Measurements from ENCODE around the gene LRRC10B. TPM values are rescaled to one million over a fixed set of nuclear protein-coding genes. Genes with fewer than 3 reads are reported as not detected.

The LRRC10B gene
- total RNA-seq, 2 donors from 2014 or later, result 3.0 to 4.2 TPM

GRCh38 chr11:61539006-61539405 lies 30.5 kb downstream of the LRRC10B start:
- H3K27me3 ChIP-seq (replicated peaks; ENCODE audit: insufficient read depth), result no peaks in the 10 kb centered on the region
- no peak for TF ChIP-seq CTCF (IDR thresholded peaks at IDR 0.05)

GRCh38 chr11:61539831-61540357 lies 31.3 kb downstream of the LRRC10B start:
- Histone ChIP-seq H3K9me3 (no peaks in the 10 kb centered on the region), H3K36me3 (no peaks in the 10 kb centered on the region), H3K27ac (no peak overlapping the region), H3K4me3 (no peak overlapping the region), H3K27me3 (replicated peaks; ENCODE audit: insufficient read depth) (no peaks in the 10 kb centered on the region), H3K4me1 (ENCODE audit: control insufficient read depth in 1 of 2, low read depth in 2 of 2) (no peaks in the 10 kb centered on the region)
- no peak for TF ChIP-seq CTCF (IDR thresholded peaks at IDR 0.05)
- ATAC-seq (ENCODE audit: insufficient number of reproducible peaks, low FRiP score, low read depth), result no peak
- no peak for DNase-seq (ENCODE audit: low spot score)

More at GRCh38 chr11:61539006-61539405, 30.5 kb downstream of the LRRC10B start:
- Histone ChIP-seq H3K4me3 (no peak overlapping the region), H3K27ac (no peak overlapping the region), H3K36me3 (no peaks in the 10 kb centered on the region), H3K4me1 (ENCODE audit: control insufficient read depth in 1 of 2, low read depth in 2 of 2) (no peaks in the 10 kb centered on the region), H3K9me3 (no peaks in the 10 kb centered on the region)
- ATAC-seq (ENCODE audit: insufficient number of reproducible peaks, low FRiP score, low read depth), result no peak
- DNase-seq (ENCODE audit: low spot score), result no peak

GRCh38 chr11:61540528-61540927 lies 32.0 kb downstream of the LRRC10B start:
- Histone ChIP-seq H3K4me3 (no peak overlapping the region), H3K36me3 (no peaks in the 10 kb centered on the region), H3K27ac (no peak overlapping the region), H3K9me3 (no peaks in the 10 kb centered on the region), H3K27me3 (replicated peaks; ENCODE audit: insufficient read depth) (no peaks in the 10 kb centered on the region), H3K4me1 (ENCODE audit: control insufficient read depth in 1 of 2, low read depth in 2 of 2) (no peaks in the 10 kb centered on the region)
- TF ChIP-seq CTCF (IDR thresholded peaks at IDR 0.05), result no peak
- no peak for DNase-seq (ENCODE audit: low spot score)
- ATAC-seq (ENCODE audit: insufficient number of reproducible peaks, low FRiP score, low read depth), result no peak

GRCh38 chr11:61541598-61541997 lies 33.0 kb downstream of the LRRC10B start:
- Histone ChIP-seq H3K4me1 (ENCODE audit: control insufficient read depth in 1 of 2, low read depth in 2 of 2) (no peaks in the 10 kb centered on the region), H3K27me3 (replicated peaks; ENCODE audit: insufficient read depth) (no peaks in the 10 kb centered on the region), H3K27ac (no peak overlapping the region), H3K4me3 (no peak overlapping the region), H3K36me3 (no peaks in the 10 kb centered on the region), H3K9me3 (no peaks in the 10 kb centered on the region)
- no peak for ATAC-seq (ENCODE audit: insufficient number of reproducible peaks, low FRiP score, low read depth)
- no peak for DNase-seq (ENCODE audit: low spot score)
- TF ChIP-seq CTCF (IDR thresholded peaks at IDR 0.05), result no peak

GRCh38 chr11:61542024-61542461 lies 33.5 kb downstream of the LRRC10B start:
- DNase-seq (ENCODE audit: low spot score), result no peak
- no peak overlapping the region for H3K27ac ChIP-seq
- no peaks in the 10 kb centered on the region for H3K27me3 ChIP-seq (replicated peaks; ENCODE audit: insufficient read depth)
- H3K4me1 ChIP-seq (ENCODE audit: control insufficient read depth in 1 of 2, low read depth in 2 of 2), result no peaks in the 10 kb centered on the region
- H3K9me3 ChIP-seq, result no peaks in the 10 kb centered on the region
- TF ChIP-seq CTCF (IDR thresholded peaks at IDR 0.05), result no peak
- no peak for ATAC-seq (ENCODE audit: insufficient number of reproducible peaks, low FRiP score, low read depth)
- H3K36me3 ChIP-seq, result no peaks in the 10 kb centered on the region
- no peak overlapping the region for H3K4me3 ChIP-seq

All from thoracic aorta (tissue), 2 donors.